ENCODE results near the gene C2orf76.

DNA sequence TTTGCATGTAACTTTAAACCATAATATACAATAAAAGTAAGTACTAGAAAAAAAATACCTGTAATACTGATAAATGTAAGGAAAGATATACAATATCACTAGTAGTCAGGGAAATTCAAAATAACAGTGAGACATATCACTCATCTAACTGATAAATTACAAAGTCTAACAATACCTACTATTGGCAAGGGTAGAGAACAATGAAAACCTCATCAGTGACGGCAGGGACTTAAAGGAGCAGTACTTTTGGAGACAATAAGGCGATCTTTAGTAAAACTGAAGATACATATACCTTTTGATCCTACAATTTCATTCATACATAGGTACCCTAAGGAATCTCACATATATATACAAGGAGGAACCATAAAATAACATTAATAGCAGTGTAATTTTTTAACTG lies 24.9 kb downstream of the C2orf76 start:
- TF ChIP-seq EZH2phosphoT487 (IDR thresholded peaks at IDR 0.05; ENCODE audit: low read length) = no peak
- TF ChIP-seq, protein P1, sequence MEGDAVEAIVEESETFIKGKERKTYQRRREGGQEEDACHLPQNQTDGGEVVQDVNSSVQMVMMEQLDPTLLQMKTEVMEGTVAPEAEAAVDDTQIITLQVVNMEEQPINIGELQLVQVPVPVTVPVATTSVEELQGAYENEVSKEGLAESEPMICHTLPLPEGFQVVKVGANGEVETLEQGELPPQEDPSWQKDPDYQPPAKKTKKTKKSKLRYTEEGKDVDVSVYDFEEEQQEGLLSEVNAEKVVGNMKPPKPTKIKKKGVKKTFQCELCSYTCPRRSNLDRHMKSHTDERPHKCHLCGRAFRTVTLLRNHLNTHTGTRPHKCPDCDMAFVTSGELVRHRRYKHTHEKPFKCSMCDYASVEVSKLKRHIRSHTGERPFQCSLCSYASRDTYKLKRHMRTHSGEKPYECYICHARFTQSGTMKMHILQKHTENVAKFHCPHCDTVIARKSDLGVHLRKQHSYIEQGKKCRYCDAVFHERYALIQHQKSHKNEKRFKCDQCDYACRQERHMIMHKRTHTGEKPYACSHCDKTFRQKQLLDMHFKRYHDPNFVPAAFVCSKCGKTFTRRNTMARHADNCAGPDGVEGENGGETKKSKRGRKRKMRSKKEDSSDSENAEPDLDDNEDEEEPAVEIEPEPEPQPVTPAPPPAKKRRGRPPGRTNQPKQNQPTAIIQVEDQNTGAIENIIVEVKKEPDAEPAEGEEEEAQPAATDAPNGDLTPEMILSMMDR (IDR thresholded peaks at IDR 0.05; ENCODE audit: low read length) = no peak
